Ovary (tissue), 9 donors: ENCODE data around the gene AFF3. TPM values are rescaled to one million over a fixed set of nuclear protein-coding genes. Genes with fewer than 3 reads are reported as not detected.

Source experiments
- DNase-seq, 5 donors: peaks; one replicate each; pipeline ENCODE4 v3.0.0-alpha.2; 2019 to 2020
- H3K27ac ChIP-seq, 2 donors: fragments of 200-600 bp; one replicate each; pipeline versions ENCODE4 v1.5.1 to v1.8.0; 2019 to 2022
- H3K27me3 ChIP-seq: fragments of 200-600 bp; one replicate; pipeline ENCODE4 v1.8.0; 2022
- H3K36me3 ChIP-seq: fragments of 200-600 bp; sonication (generic); one replicate; pipeline ENCODE4 v1.5.1; 2019
- H3K4me1 ChIP-seq: one replicate; pipeline ENCODE4 v1.8.1; 2013; ENCODE audit warnings: mild to moderate bottlenecking, moderate library complexity; ENCODE audit not compliant: insufficient read depth
- H3K4me3 ChIP-seq: fragments of 200-600 bp; sonication (generic); one replicate; pipeline ENCODE4 v1.5.1; 2017
- H3K9me3 ChIP-seq, 2 donors: fragments of 200-600 bp in 1 of 2; sonication (generic) in 1 of 2; one replicate each; pipeline versions ENCODE4 v1.5.1 to v1.8.1; 2013 to 2019; ENCODE audit warnings: mild to moderate bottlenecking in 1 of 2, moderate library complexity in 1 of 2
- EP300 ChIP-seq: sonication (generic); formaldehyde crosslinking; IDR thresholded peaks from one replicate; pipeline ENCODE4 v1.6.1; 2017; ENCODE audit warnings: antibody characterized with exemption
- POLR2A ChIP-seq: fragments of 450-650 bp; IDR thresholded peaks from one replicate; pipeline ENCODE4 v1.6.1; 2017; ENCODE audit warnings: antibody characterized with exemption, mild to moderate bottlenecking, moderate library complexity
- WGBS, 3 donors: extraction: QIAGEN DNeasy Blood & Tissue Kit in 1 of 3; methylation state at CpG; one replicate each; pipeline versions ENCODE4 v1.1.5 to v1.1.7; 2013 to 2017; 5-methylcytosine and 5-hydroxymethylcytosine counted together
- intact Hi-C, 4 donors: fragments of 100-400 bp; cut with DNase I; formaldehyde crosslinking; loops; one replicate each; pipeline versions ENCODE4 v1.11.0 to v1.15.1; 2022 to 2023
- polyA plus RNA-seq, 2 donors: library from polyadenylated mRNA; stranded (reverse); fragments of 200-250 nt in 1 of 2; fragments of 350-450 nt in 1 of 2; fragmentation: Illumina TruSeq in 1 of 2; extraction: RNeasy Lipid Tissue Mini Kit (QIAGEN cat#74804) in 1 of 2; gene quantifications; one replicate each; pipeline ENCODE4 v1.2.3, GENCODE V29; 2013 to 2014
- total RNA-seq, 7 donors: library from RNA; depleted of rRNA in 2 of 7; stranded (reverse); fragments of >200 nt in 2 of 7; fragmentation: NEBNext Ultra II Directional in 3 of 7; extraction: Animal tissue kit (Norgen Biotek cat#: 25700) in 3 of 7; gene quantifications; one replicate each; pipeline versions ENCODE4 v1.1.0 to v1.2.4, GENCODE V29; 2016 to 2023
- TF ChIP-seq, protein P1 (sequence below), 3 donors: fragments of 450-650 bp in 2 of 3; fragments of 200-600 bp in 1 of 3; IDR thresholded peaks; one replicate each; pipeline versions ENCODE4 v1.5.1 to v1.8.0; 2016 to 2022; ENCODE audit warnings: antibody characterized with exemption in 3 of 3, mild to moderate bottlenecking in 1 of 3
- donor health status: DM: no; HTN: no; CAD: no; lungs with moderate emphysema.
- donor health status: DM: no; HTN: no; CAD: no.
- donor health status: Bipolar disorder and iron deficiency.
- donor health status: DM: yes; HTN: yes; CAD: no.
- donor health status: DM: no; HTN: no; CAD: no.
- donor health status: DM: yes; HTN: yes; CAD: no.

The AFF3 gene
- total and polyA plus RNA-seq, 9 donors = 5.9 to 40.8 (median 25.7) TPM

DNA sequence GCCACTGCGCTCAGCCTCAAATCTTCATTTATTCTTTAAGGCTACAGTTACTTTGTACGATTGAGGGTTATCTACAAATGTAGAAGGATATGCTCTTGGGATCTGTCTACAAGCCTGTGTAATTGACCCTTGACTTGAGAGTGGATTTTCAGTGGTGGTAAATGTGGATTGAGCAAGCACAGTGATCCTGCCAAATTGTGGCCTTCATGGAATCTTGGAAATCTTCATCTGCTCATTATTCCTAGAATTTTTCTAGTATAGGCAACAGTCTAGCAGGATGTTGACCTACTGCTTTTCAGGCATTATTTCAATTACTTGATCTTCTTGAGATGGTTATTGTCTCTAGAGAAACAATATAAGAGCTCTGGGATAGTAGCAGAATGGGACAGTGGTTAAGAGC, 426.4 kb downstream of the AFF3 start:
- no peak for DNase-seq
- H3K36me3 ChIP-seq = no peaks in the 10 kb centered on the region
- no peak for TF ChIP-seq EP300
- H3K9me3 ChIP-seq = no peaks in the 10 kb centered on the region
- H3K27me3 ChIP-seq = no peaks in the 10 kb centered on the region
- peaks cover 1% of the 10 kb centered on the region for H3K4me1 ChIP-seq
- intact Hi-C loops = no loop called here
- whole genome bisulfite sequencing, 3 donors = 59 to 84% (median 79%) methylated on average over 2 of the region's 2 CpGs
- H3K4me3 ChIP-seq = no peak overlapping the region
- H3K27ac ChIP-seq = no peak overlapping the region

- Histone ChIP-seq H3K27ac (no peak overlapping the region), H3K9me3 (no peaks in the 10 kb centered on the region), H3K4me3 (no peak overlapping the region), H3K36me3 (no peaks in the 10 kb centered on the region), H3K4me1 (peaks cover 8% of the 10 kb centered on the region), H3K27me3 (no peaks in the 10 kb centered on the region)
- 67 to 79% (median 74%) methylated on average over 2 of the region's 2 CpGs for WGBS, 3 donors
- TF ChIP-seq, protein P1, sequence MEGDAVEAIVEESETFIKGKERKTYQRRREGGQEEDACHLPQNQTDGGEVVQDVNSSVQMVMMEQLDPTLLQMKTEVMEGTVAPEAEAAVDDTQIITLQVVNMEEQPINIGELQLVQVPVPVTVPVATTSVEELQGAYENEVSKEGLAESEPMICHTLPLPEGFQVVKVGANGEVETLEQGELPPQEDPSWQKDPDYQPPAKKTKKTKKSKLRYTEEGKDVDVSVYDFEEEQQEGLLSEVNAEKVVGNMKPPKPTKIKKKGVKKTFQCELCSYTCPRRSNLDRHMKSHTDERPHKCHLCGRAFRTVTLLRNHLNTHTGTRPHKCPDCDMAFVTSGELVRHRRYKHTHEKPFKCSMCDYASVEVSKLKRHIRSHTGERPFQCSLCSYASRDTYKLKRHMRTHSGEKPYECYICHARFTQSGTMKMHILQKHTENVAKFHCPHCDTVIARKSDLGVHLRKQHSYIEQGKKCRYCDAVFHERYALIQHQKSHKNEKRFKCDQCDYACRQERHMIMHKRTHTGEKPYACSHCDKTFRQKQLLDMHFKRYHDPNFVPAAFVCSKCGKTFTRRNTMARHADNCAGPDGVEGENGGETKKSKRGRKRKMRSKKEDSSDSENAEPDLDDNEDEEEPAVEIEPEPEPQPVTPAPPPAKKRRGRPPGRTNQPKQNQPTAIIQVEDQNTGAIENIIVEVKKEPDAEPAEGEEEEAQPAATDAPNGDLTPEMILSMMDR (IDR thresholded peaks at IDR 0.05) = no peak
- TF ChIP-seq POLR2A = no peak
- no peak for TF ChIP-seq EP300
- DNase-seq = no peak
- intact Hi-C loops = no loop called here
Observed at GRCh38 chr2:99714349-99714748, 428.0 kb downstream of the AFF3 start.

DNA sequence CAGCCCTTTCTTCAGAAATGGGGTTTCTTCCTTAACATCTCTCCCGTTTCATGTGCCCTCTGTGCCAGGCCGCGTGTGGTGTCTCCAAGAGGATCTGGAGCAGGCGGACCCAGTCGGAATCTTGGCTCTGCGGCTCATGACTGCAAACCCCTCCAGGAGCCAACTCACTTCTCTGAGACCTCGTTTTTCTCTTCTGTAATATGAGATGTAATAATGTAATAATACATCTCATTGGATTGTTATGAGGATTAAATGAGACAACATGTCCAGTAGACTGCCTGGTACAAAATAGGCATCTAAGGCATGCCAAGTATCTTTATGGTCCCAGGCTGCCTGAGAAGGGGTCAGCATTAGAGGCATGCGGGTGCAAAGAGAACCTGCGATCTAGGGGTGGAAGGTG, 431.2 kb downstream of the AFF3 start:
- no peaks in the 10 kb centered on the region for H3K36me3 ChIP-seq
- no peak overlapping the region for H3K4me3 ChIP-seq
- intact Hi-C loops = no loop called here
- no peaks in the 10 kb centered on the region for H3K27me3 ChIP-seq
- no peaks in the 10 kb centered on the region for H3K9me3 ChIP-seq
- TF ChIP-seq POLR2A (no peak), EP300 (no peak)
- TF ChIP-seq, protein P1 (IDR thresholded peaks at IDR 0.05) = no peak
- peaks cover 8% of the 10 kb centered on the region for H3K4me1 ChIP-seq
- no peak for DNase-seq
- WGBS, 3 donors = 34 to 47% (median 45%) methylated on average over 9 of the region's 9 CpGs
- H3K27ac ChIP-seq = no peak overlapping the region

- WGBS, 3 donors = 9 to 15% (median 10%) methylated on average over 6 of the region's 6 CpGs
- intact Hi-C loops = no loop called here
- Histone ChIP-seq H3K4me3 (no peak overlapping the region), H3K4me1 (peaks cover 8% of the 10 kb centered on the region), H3K27me3 (no peaks in the 10 kb centered on the region), H3K9me3 (no peaks in the 10 kb centered on the region), H3K27ac (no peak overlapping the region), H3K36me3 (no peaks in the 10 kb centered on the region)
- TF ChIP-seq EP300 (no peak), POLR2A (no peak)
- TF ChIP-seq, protein P1 (IDR thresholded peaks at IDR 0.05) = no peak
- DNase-seq = no peak
Observed at GRCh38 chr2:99710721-99711120, 431.7 kb downstream of the AFF3 start.

DNA sequence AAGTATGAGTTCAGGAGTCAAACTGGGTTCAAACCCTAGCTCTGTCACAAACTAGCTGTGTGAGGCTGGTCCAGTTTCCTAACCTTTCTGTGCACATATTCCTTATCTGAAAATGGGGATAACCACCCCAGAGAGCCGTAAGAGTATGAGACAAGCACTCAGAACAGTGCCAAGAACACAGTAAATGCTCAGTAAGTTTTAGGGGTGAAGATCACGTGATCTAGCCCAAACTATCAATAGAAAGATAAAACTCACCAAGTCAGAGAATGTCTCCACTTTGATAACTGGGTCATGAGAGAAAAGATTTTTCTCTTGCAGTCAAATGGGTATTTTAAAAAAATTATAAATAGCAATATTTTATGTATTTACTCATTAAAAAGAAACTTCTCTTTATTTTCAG, 433.2 kb downstream of the AFF3 start:
- H3K27ac ChIP-seq = no peak overlapping the region
- no peak overlapping the region for H3K4me3 ChIP-seq
- no peaks in the 10 kb centered on the region for H3K27me3 ChIP-seq
- intact Hi-C loops = no loop called here
- TF ChIP-seq POLR2A (no peak), EP300 (no peak)
- TF ChIP-seq, protein P1 (IDR thresholded peaks at IDR 0.05) = no peak
- no peak for DNase-seq
- no peaks in the 10 kb centered on the region for H3K36me3 ChIP-seq
- no peaks in the 10 kb centered on the region for H3K9me3 ChIP-seq
- WGBS, 3 donors = 60 to 64% (median 62%) methylated on average over 2 of the region's 2 CpGs
- H3K4me1 ChIP-seq = peaks cover 16% of the 10 kb centered on the region
